ENCODE measurements around the gene SCAF8. TPM values are rescaled to one million over a fixed set of nuclear protein-coding genes. Genes with fewer than 3 reads are reported as not detected.
"Not testable (repeated sequence)": the region's sequence is repeated elsewhere in the genome, so short reads cannot be mapped to it uniquely, and the experiment has no call there.

SCAF8 gene
- total and polyA plus RNA-seq, 9 of the 15 experiments (the other 6 are each of a cell fraction or from before 2014, with no cell fraction given): 10.5 to 46.6 (median 23.2) TPM

GRCh38 chr6:154811663-154812062, 78.4 kb downstream of the SCAF8 start:
- 98% methylated on average over 3 of the region's 3 CpGs for WGBS (ENCODE audit: insufficient coverage, low coverage, missing lambda C conversion rate)
- H3K4me2 ChIP-seq (ENCODE audit: insufficient read depth, low read length); intact Hi-C loops (cut with micrococcal nuclease); H3K9me1 ChIP-seq (ENCODE audit: control insufficient read depth, insufficient read depth, low read length); BruUV-seq (replicated peaks); H3K4me1 ChIP-seq (replicated peaks in 1 of 2; ENCODE audit: control insufficient read depth in 2 of 2, insufficient read depth in 2 of 2, low read length in 2 of 2); H3K9ac ChIP-seq (ENCODE audit: insufficient read depth in 1 of 2, low read depth in 2 of 2, low read length in 2 of 2); DNase-seq (ENCODE audit: extremely low read depth in 1 of 4, low spot score in 3 of 4); H4K20me1 ChIP-seq (replicated peaks; ENCODE audit: control insufficient read depth, insufficient read depth, low read length); H3K27ac ChIP-seq (ENCODE audit: extremely low read depth, low read depth, low read length); H3K9me3 ChIP-seq (replicated peaks; ENCODE audit: control insufficient read depth, insufficient read depth, low read depth, low read length); ATAC-seq; POLR2A ChIA-PET; H2AFZ ChIP-seq (ENCODE audit: low read depth, low read length); CTCF ChIA-PET (ENCODE audit: low intra/inter-chr PET ratio); H3K79me2 ChIP-seq (ENCODE audit: control insufficient read depth, insufficient read depth, low read length); H3K4me3 ChIP-seq; H3K27me3 ChIP-seq (ENCODE audit: control insufficient read depth in 2 of 2, insufficient read depth in 2 of 2, low read length in 2 of 2); FAIRE-seq: not testable (repeated sequence)
- in situ Hi-C loops (cut with MboI): loop anchor here (25.0 kb wide), 1 partner anchor 649 kb away; no protein-coding TSS in a partner anchor
- peaks cover 97% of the 10 kb centered on the region for H3K36me3 ChIP-seq (ENCODE audit: control insufficient read depth, insufficient read depth, low read length)
- TF ChIP-seq BCOR (IDR thresholded peaks at IDR 0.05) (0 out of 2 replicates have a peak, but pooled peaks have one; percentile 12), ZNF146 (CRISPR knock-in tag; IDR thresholded peaks at IDR 0.05; ENCODE audit: unreplicated experiment) (peak; percentile 89)

GRCh38 chr6:154814063-154814462, 80.8 kb downstream of the SCAF8 start:
- TF ChIP-seq RAD21 (CRISPR knock-in tag; conservative IDR thresholded peaks at IDR 0.05 in 1 of 2, IDR thresholded peaks at IDR 0.05 in 1 of 2): no peak
- TF ChIP-seq ZNF589 (CRISPR knock-in tag; IDR thresholded peaks at IDR 0.05; ENCODE audit: low read depth): no peak
- TF ChIP-seq NUFIP1 (IDR thresholded peaks at IDR 0.05; ENCODE audit: partially characterized antibody): no peak
- no peak for TF ChIP-seq ETS2 (tag; IDR thresholded peaks at IDR 0.05; ENCODE audit: borderline replicate concordance, poor library complexity, severe bottlenecking)
- TF ChIP-seq PRPF4 (IDR thresholded peaks at IDR 0.05; ENCODE audit: insufficient read depth, low read depth, low read length, poor library complexity, severe bottlenecking): no peak
- no peak for TF ChIP-seq THAP12 (CRISPR knock-in tag; IDR thresholded peaks at IDR 0.05)
- TF ChIP-seq KAT7 (CRISPR knock-in tag; IDR thresholded peaks at IDR 0.05; ENCODE audit: borderline replicate concordance): no peak
- TF ChIP-seq JUNB (CRISPR knock-in tag; conservative IDR thresholded peaks at IDR 0.05): no peak
- TF ChIP-seq ZFP30 (CRISPR knock-in tag; IDR thresholded peaks at IDR 0.05; ENCODE audit: borderline replicate concordance): no peak
- TF ChIP-seq ZNF263 (CRISPR knock-in tag; IDR thresholded peaks at IDR 0.05; ENCODE audit: borderline replicate concordance): no peak
- no peak for TF ChIP-seq JUND (IDR thresholded peaks at IDR 0.05; ENCODE audit: borderline replicate concordance, low read depth, low read length)
- TF ChIP-seq JUND (tag; IDR thresholded peaks at IDR 0.05; ENCODE audit: borderline replicate concordance, low read depth, low read length): no peak
- Histone ChIP-seq H4K20me1 (replicated peaks; ENCODE audit: control insufficient read depth, insufficient read depth, low read length) (no peaks in the 10 kb centered on the region), H3K36me3 (ENCODE audit: control insufficient read depth, insufficient read depth, low read length) (peaks cover 97% of the 10 kb centered on the region), H3K4me3 (no peak overlapping the region), H3K9me1 (ENCODE audit: control insufficient read depth, insufficient read depth, low read length) (no peaks in the 10 kb centered on the region), H3K79me2 (ENCODE audit: control insufficient read depth, insufficient read depth, low read length) (no peaks in the 10 kb centered on the region), H3K4me1 (replicated peaks in 1 of 2; ENCODE audit: control insufficient read depth in 2 of 2, insufficient read depth in 2 of 2, low read length in 2 of 2) (no peaks in the 10 kb centered on the region), H3K27me3 (ENCODE audit: control insufficient read depth in 2 of 2, insufficient read depth in 2 of 2, low read length in 2 of 2) (no peaks in the 10 kb centered on the region), H2AFZ (ENCODE audit: low read depth, low read length) (no peak overlapping the region), H3K27ac (ENCODE audit: extremely low read depth, low read depth, low read length) (no peak overlapping the region), H3K9me3 (replicated peaks; ENCODE audit: control insufficient read depth, insufficient read depth, low read depth, low read length) (no peaks in the 10 kb centered on the region), H3K4me2 (ENCODE audit: insufficient read depth, low read length) (no peak overlapping the region), H3K9ac (ENCODE audit: insufficient read depth in 1 of 2, low read depth in 2 of 2, low read length in 2 of 2) (no peak overlapping the region)
- no peak for DNase-seq (ENCODE audit: extremely low read depth in 1 of 4, low spot score in 3 of 4)
- in situ Hi-C loops (cut with MboI): loop anchor here (25.0 kb wide), 1 partner anchor 652 kb away; no protein-coding TSS in a partner anchor
- ChIA-PET CTCF (ENCODE audit: low intra/inter-chr PET ratio) (no interaction called here), POLR2A (interaction anchor here (1.4 kb wide), 1 partner anchor 9 kb away, joined by 3 read pairs; no protein-coding TSS in a partner anchor)
- FAIRE-seq: no peak
- intact Hi-C loops (cut with micrococcal nuclease): no loop called here
- BruUV-seq (replicated peaks): no TSS peak
- no peak for ATAC-seq
- WGBS (ENCODE audit: insufficient coverage, low coverage, missing lambda C conversion rate): 88% methylated on average over 7 of the region's 7 CpGs

Data from K562 (cell line).